H1 (cell line): ENCODE measurements around the gene HAGH. TPM values are rescaled to one million over a fixed set of nuclear protein-coding genes. Genes with fewer than 3 reads are reported as not detected.

Experiments used
- polyA plus RNA-seq, 7 experiments: library from polyadenylated mRNA; depleted of rRNA in 3 of 7; stranded (reverse) in 5 of 7; unstranded in 2 of 7; fragments of >200 nt in 5 of 7; fragments of 200-250 nt in 2 of 7; gene quantifications; 1 replicate in 5 of 7; 2 replicates in 1 of 7; 4 replicates in 1 of 7; pipeline versions ENCODE4 v1.2.1 to v1.2.3, GENCODE V29; 2011 to 2013; ENCODE audit warnings: missing spikeins in 2 of 7, mixed read lengths in 2 of 7
- total RNA-seq: library from RNA; stranded (reverse); fragmentation: NEBNext Ultra II Directional; extraction: Animal tissue kit (Norgen Biotek cat#: 25700); gene quantifications from 2 replicates; pipeline ENCODE4 v1.2.1, GENCODE V29; 2021
- TF ChIP-seq, protein P1 (sequence below), 3 experiments: IDR thresholded peaks; 1 replicate in 2 of 3; 2 replicates in 1 of 3; pipeline versions ENCODE4 v1.5.1 to v1.6.1; 2011; ENCODE audit warnings: low read length in 3 of 3, mild to moderate bottlenecking in 3 of 3, inconsistent platforms in 2 of 3, low read depth in 1 of 3, moderate library complexity in 1 of 3; ENCODE audit not compliant: insufficient read depth in 1 of 3; ENCODE audit errors: control extremely low read depth in 1 of 3

The HAGH gene
- total and polyA plus RNA-seq, 2 of the 8 experiments (the other 6 are each of a cell fraction or from before 2014, with no cell fraction given) = 28.7 to 40.6 TPM

DNA sequence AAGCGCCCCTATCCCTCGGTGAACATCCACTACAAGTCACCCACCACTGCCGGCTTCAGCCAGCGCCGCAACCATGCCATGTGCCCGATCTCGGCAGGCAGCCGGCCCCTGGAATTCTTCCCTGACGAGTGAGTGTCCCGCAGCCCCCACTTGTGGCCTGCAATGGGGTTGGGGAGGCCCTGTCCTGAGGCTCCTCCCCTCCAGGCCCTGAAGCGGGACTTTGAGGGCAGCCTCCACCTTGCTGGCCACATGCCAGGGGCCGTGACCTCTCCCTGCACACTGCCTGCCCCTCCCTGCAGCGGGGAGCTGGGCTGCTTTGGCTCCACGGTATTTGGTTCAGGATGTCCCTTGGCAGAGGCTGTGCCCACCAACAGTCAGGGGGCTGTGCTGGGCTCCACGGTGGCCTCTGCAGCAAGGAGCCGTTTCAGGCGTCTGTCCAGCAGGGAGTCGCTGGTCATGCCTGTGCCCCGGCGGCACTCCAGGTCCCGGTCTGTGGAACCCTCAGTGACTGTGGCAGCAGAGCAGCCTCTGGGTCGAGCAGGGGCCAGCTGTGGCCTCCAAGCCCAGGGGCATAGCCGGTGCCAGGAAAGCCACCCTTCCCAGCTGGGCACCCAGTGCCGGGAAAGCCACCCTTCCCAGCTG is 63.6 kb downstream of the HAGH start (continued):
- TF ChIP-seq, protein P1, sequence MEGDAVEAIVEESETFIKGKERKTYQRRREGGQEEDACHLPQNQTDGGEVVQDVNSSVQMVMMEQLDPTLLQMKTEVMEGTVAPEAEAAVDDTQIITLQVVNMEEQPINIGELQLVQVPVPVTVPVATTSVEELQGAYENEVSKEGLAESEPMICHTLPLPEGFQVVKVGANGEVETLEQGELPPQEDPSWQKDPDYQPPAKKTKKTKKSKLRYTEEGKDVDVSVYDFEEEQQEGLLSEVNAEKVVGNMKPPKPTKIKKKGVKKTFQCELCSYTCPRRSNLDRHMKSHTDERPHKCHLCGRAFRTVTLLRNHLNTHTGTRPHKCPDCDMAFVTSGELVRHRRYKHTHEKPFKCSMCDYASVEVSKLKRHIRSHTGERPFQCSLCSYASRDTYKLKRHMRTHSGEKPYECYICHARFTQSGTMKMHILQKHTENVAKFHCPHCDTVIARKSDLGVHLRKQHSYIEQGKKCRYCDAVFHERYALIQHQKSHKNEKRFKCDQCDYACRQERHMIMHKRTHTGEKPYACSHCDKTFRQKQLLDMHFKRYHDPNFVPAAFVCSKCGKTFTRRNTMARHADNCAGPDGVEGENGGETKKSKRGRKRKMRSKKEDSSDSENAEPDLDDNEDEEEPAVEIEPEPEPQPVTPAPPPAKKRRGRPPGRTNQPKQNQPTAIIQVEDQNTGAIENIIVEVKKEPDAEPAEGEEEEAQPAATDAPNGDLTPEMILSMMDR (IDR thresholded peaks at IDR 0.05; ENCODE audit: control extremely low read depth in 1 of 3, insufficient read depth in 1 of 3, low read depth in 1 of 3, low read length in 3 of 3) = no peak
- TF ChIP-seq, all 59 proteins: peak for 0
